GM18507 (cell line): Measurements from ENCODE around the gene BIRC6.
A peak's percentile ranks its signal among the peaks of the same experiment; 100 is the strongest.

Experiments used
- DNase-seq: peaks from one replicate; pipeline ENCODE4 v3.0.0; 2011; ENCODE audit warnings: low read depth; ENCODE audit not compliant: insufficient read length; ENCODE audit errors: extremely low spot score
- FAIRE-seq: peaks from 2 replicates; lab custom pipeline; 2011; peaks lifted over from hg19 to GRCh38; lab: Jason Lieb, UNC

BIRC6 gene

DNA sequence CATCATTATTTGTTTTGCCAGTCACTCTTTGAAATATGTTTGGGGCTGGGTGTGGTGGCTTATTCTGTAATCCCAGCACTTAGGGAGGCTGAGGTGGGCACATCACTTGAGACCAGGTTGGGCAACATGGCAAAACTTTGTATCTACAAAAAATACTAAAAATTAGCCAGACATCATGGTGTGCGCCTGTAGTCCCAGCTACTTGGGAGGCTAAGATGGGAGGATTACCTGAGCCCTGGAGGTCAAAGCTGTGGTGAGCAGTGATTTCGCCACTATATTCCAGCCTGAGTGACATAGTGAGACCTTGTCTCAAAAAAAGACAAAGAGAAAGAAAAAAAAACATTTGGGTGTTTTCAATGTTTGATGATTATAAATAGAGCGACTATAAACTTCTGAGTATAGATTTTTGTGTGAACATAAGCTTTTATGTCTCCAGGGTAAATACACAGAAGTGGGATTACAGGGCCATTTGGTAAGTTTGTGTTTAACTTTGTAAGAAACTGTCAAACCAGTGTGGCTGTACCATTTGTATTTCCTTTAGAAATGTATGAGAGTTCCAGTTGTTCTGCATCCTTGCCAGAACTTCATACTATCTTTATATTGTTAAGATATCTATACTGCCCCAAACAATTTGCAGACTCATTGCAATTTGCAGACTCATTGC is 15.8 kb downstream of the BIRC6 start:
- FAIRE-seq = no peak
- no peak for DNase-seq

DNA sequence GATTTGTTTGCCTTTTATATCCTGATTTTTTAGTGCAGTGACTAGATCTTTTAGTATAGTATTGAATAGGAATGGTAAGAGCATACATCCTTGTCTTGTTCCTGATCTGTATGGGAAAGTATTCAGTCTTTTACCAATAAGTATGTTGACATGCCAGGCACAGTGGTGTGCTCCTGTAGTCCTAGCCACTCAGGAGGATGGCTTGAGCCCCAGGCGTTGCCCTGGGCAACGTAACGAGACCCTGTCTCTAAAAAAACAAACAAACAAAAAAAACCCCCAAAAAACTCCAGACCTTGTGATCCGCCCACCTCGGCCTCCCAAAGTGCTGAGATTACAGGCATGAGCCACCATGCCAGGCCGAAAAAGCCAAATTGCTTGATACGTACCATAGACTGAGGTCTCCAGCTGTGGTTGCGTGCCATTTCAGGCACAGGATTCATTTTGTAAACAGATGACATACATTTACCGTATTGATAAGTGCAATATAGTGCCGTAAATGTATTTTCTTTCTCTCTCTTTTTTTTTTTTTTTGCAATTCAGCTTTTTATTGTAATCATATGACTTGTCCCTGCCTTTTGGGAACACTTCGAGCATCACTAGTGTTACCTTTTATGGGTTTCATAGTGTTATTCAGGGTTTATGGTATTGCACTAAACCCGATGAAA is 18.5 kb downstream of the BIRC6 start:
- DNase-seq = no peak
- no peak for FAIRE-seq

DNA sequence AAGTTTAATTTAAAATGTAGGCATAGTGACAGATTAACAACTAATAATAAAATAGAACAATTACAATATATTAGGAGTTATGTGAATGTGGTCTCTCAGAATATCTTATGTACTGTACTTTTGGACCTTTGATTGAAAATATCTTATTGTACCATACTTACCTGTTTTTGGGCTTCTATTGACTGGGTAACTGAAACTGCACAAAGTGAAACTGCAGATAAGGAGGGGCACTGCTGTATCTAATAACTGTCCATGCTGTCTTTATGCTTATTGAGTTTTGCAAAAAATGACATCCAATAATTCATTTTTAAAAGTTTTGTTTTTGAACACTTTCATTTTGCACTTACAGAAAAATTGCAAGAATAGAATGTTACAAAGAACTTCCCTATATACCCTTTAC is 19.9 kb downstream of the BIRC6 start:
- FAIRE-seq (peak; percentile 26), DNase-seq (no peak)

DNA sequence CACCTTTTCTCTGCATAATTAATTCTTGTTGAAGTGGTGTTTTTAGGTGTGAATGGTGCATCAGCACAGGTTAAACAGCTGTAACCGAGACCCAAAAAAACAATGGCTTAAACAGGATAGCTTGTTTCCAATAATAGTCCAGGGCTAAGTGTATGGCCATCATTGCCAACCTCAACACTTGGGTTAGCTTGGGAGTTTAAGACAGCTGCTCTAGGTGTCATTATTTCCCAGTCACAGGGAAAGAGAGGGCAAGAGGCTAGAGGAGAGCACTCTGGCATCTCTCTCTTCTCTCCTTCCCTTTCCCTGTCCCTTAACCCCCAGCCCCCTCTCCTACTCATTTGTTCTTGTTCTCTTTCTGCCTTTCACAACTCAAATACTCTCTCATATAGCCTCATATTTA is 21.1 kb downstream of the BIRC6 start:
- no peak for FAIRE-seq
- no peak for DNase-seq

DNA sequence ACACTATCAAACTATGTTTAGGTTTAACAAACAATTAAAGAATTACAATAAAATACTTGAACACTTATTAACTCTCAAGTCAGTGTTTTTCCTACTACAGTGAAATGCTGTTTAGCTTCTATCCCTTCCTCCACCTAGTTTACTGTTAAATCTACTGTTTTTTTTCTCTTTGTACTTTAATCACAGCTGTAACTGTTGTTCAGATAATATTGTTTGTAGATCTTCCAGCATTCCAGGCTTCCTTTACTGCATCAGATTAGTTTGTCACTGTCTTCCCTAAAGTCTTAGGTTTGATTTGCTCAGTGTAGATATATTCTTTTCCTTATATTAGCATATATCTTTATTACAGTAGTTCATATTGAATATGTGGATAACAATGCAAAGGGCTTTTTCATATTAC is 22.5 kb downstream of the BIRC6 start:
- no peak for FAIRE-seq
- DNase-seq = no peak

DNA sequence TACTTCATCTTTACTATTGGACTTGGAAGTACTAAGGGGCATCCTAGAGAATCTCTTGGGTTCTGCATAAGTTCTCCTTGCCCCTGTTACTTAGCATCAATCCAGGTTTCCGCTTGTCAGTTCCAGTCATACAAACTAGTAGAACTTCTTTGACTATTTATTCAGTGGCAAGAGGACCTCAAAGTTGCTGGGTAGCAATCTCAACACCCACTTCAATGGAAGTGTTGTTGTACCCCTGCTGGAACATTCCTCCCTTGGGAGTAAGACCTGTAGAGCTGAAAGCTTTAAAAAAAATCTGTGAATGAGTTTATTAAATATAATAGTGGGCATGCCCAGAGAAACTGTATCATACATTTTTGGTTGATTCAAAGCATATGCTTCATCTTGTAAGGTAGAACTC is 27.0 kb downstream of the BIRC6 start:
- no peak for DNase-seq
- no peak for FAIRE-seq

DNA sequence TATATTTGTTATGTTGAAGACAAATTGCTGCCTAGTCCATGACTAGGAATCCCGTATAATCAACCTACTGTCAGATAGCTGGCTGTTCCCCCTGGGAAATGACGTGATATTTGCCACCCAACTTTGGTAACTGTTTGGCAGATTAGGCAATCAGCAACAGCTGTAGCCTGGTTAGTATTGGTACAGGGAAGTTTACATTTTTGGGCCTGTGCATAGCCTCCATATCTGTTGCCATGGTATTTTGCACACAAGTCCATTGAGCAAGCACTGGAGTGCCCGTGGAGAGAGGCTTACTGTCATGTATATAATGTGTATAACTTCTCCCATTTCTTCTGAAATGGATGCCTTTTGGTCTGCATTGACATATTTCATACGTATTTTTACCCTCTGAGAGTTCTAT is 27.7 kb downstream of the BIRC6 start:
- no peak for FAIRE-seq
- DNase-seq = no peak

DNA sequence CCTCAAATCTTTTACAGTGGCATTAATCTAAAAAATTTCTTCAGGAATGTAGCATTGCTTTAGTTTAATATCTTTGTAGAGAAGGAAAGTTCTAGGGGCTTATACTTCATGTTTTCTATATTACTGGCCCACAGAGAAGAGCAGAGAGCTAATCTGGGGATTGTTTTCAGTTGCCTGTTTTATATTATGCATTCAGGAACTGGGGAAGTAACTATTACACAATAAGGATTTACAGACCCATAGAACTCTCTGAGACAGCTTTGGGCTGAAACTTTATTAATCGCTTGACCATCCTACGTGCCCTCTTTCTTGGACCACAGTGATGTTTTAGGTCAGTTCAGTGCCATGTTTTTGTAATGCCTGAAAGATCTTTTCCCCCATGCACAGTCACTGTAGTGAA is 29.9 kb downstream of the BIRC6 start:
- no peak for DNase-seq
- FAIRE-seq = no peak

DNA sequence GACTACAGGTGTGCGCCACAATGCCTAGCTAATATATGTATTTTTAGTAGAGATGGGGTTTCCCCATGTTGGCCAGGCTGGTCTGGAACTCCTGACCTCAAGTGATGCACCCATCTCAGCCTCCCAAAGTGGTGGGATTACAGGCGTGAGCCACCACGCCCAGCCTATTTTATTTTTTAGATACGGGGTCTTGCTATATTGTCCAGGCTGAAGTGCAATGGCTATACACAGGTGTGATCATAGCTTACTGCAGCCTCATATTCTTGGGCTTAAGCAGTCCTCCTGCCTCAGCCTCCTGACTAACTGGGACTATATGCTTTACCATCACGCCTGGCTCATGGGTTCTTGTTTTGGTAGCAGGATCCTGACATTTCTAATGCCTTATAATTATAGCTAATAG is 42.4 kb downstream of the BIRC6 start:
- DNase-seq (no peak), FAIRE-seq (no peak)

DNA sequence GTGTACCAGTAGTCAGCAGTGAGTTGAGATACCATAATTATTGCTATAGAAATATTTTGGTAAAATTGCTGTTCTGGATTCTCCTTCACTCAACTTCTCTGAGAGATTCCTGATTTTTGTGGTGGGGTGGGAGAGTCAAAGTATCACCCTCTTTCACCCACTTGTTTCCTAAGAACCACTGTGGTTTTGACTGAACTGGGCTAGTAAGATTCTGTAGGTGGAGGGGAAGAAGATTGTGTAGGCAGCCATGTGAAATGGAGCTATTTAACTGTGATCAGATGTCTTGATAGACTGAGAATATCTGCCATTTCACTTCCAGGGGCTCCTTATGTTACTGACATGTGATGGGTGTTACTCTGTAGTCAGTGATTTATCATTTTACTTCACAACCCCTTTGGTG is 45.3 kb downstream of the BIRC6 start:
- DNase-seq (no peak), FAIRE-seq (no peak)

DNA sequence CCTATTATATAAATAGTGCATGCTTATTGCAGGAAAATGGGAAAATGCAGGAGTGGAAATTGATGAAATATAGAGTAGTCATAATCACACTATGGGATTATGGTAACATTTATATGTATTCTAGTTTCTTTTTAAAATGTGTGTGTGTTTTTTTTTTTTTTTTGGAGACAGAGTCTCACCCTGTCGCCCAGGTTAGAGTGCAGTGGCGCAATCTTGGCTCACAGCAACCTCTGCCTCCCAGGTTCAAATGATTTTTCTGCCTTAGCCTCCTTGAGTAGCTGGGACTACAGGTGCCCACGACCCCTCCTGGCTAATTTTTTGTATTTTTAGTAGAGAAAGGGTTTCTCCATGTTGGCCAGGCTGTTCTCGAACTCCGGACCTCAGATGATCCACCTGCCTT is 47.0 kb downstream of the BIRC6 start:
- DNase-seq (no peak), FAIRE-seq (no peak)

DNA sequence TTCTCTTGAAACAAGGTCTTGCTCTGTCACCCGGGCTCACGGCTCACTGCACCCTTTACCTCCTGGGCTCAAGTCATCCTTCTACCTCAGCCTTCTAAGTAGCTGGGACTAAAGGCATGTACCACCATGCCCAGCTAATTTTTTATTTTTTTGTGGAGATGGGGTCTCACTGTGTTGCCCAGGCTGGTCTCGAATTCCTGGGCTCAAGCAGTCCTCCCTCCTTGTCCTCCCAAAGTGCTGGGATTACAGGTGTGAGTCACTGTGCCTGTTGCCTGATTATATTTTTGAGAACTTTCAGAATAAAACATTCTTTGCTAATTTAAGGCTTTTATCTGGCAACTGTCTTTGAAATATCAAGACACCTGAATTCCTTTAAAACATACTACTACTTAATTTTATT is 47.9 kb downstream of the BIRC6 start:
- DNase-seq (no peak), FAIRE-seq (no peak)

DNA sequence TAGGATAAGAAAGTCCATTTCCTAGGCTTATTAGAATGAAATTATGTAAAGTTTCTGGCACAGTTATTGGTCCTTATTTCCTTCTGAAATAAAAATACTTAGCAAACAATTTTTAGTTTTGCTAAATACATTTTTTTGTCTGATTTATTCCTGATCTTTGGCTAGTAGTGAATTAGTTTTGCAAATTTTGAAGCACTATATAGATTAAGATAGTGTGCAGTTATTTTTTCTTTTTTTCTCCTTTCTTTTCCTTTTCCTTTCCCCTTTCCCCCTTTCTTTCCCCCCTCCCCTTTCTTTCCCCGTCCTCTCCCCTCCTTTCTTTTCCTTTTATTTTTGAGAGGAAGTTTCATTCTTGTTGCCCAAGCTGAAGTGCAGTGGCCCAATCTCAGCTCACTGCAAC is 59.7 kb downstream of the BIRC6 start:
- DNase-seq (no peak), FAIRE-seq (no peak)

DNA sequence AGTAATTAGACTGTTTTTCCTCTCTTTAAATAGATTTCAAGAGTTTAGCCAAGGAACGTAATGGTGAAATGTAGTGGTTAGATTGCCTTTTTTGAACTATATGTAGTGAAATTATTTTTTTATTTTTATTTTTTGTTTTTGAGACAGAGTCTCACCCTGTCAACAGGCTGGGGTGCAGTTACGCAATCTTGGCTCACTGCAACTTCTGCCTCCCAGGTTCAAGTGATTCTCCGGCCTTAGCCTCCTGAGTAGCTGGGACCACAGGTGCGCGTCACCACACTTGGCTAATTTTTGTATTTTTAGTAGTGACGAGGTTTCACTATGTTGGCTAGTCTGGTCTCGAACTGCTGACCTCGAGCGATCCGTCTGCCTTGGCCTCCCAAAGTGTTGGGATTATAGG is 60.8 kb downstream of the BIRC6 start:
- FAIRE-seq (no peak), DNase-seq (no peak)

DNA sequence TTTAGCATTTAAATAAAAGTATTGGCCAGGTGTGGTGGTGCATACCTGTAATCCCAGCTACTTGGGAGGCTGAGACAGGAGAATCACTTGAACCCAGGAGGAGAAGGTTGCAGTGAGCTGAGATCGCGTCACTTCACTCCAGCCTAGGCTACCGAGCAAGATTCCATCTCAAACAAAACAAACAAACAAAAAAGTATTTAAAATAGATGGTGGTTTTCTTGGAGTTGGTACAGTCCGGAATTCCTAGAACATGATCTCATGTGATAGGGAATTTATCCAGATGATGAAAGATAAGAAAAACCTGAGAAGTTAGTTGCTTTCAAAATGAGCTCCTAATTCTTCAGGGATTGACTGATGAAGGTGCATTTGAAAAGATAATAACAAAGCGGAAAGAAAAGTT is 62.0 kb downstream of the BIRC6 start:
- FAIRE-seq (no peak), DNase-seq (no peak)

DNA sequence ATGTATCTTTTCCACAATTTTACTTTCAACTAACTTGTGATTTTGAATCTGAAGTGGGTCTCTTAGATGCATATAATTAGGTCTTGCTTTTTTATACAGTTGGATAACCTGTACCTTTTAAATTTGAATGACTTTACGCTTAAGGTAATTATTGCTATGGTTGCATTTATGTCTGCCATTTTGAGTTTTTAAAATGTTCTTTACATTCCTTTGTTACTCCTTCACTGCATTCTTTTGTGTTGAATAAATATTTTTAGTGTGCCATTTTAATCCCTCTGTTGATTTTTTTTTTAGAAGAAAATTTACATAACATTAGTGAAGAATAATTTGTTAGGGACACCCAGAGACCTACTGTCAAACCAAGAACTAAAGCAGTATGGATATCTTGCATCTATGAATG is 65.3 kb downstream of the BIRC6 start:
- no peak for DNase-seq
- no peak for FAIRE-seq

DNA sequence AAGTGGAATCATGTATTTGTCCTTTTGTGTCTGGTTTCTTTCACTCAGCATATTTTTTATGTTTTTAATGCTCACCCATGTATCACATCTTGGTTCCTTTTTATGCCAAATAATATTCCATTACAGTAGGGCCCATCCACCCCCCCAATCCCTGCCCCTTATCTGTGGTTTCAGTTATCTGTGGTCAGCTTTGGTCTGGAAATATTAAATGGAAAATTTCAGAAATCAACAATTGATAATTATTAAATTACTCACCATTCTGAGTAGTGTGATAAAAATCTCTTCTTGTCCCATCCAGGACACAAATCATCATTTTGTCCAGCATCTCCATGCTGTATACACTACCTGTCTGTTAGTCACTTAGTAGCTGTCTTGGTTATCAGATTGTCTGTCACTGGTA is 66.7 kb downstream of the BIRC6 start:
- no peak for DNase-seq
- no peak for FAIRE-seq

DNA sequence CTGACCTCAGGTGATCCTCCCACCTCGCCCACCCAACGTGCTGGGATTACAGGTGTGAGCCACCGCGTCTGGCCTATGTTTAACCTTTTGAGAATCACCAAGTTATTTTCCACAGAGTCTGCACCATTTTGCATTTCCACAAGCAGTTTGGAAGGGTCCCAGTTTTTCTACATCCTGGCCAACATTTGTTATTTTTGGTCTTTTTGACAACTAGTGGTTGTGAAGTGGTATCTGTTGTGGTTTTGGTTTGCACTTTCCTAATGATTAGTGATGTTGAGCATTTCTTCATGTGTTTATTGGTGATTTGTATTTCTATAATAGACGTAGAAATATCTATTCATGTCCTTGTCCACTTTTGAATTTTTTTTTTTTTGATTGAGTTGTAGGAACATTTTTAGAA is 67.9 kb downstream of the BIRC6 start:
- FAIRE-seq (no peak), DNase-seq (no peak)

DNA sequence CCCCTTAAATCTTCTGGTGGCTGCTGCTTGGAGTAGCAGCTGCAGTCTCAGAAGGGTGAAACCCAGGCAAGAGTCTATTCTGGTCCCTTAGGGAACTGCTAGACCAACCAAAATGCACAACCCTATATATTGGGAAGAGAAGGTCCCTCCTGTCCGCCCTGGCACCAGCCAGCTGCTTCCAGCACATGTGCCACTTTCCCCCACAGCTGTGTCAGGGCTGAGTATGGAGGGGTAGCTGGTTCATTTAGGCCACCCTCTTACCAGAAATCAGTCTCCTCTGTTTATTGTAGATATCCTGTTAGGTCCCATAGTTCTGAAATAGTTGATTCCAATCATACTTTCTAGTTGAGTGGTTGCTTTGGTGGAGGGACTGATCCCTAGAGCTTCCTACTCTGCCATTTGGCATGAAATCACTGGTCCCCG is 68.9 kb downstream of the BIRC6 start:
- FAIRE-seq (no peak), DNase-seq (no peak)

DNA sequence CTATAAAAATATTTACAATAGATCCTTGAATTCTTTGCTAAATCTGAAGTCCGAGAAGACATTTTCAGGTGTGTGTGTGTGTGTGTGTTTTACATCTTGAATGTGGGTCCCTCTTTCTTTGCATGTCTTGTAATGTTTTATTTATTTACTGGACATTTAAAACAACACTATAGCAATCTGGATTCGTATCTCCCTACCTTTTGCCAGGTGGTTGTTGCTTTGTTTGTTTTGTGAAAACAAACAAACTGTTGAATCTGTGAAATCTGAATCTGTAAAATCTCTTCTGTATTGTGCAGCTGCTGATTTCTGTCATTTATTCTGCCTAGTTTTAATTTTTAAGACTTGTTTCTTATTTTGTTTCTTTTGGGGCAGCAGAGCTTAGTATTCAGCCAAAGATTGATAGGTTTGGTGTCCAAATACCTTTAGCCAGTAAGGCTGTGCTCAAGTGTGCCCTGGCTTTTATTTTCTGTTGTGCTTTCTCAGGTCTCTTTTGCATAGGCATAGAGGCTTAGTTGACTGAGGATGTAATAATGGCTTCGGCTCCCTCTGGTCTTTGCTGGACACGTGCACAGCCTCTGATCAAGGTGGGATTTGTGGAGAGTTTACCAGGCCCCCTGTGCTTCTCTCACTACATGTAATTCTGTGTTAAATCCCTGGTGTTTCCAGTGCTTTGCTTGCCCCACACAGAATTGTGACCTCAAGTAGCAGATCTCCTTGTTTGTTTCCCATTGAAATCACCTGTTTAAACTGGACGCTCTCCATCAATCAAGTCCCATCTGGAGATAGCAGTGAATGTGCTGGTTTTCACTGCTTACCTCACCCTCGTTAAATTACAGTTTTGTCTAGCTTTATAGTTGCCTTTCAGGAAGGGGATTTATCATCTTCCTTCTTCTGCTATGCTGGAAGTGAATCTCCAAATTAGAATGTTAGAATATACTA is 71.1 kb downstream of the BIRC6 start:
- FAIRE-seq = no peak
- no peak for DNase-seq

DNA sequence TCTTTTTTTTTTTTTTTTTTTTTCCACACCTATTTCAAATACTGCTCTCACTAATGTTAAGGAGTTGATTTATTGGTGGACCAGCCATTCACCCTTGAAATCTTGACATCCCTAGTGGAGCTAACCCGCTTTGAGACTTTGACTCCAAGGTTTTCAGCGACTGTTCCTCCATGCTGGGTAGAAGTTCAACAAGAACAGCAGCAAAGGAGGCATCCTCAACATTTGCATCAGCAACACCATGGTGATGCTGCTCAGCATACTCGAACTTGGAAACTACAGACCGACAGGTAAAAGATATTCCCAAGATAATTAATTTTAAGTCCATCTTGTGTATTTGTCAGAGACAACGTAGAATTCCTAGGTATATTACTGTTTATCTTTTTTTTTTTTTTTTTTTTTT is 74.0 kb downstream of the BIRC6 start:
- no peak for DNase-seq
- FAIRE-seq = no peak
